Effector memory CD4-positive, alpha-beta T cell (primary cell): ENCODE measurements around the gene OVOL1.

ENCODE experiments used
- DNase-seq, 3 donors: peaks; one replicate each; pipeline ENCODE4 v3.0.0-alpha.2; 2020
- H3K27ac ChIP-seq: 2 replicates; pipeline ENCODE4 v1.7.0; 2013; ENCODE audit warnings: mild to moderate bottlenecking, low read length, moderate library complexity; ENCODE audit not compliant: insufficient read depth, poor library complexity, severe bottlenecking
- H3K27me3 ChIP-seq: replicated peaks from 2 replicates; pipeline ENCODE4 v1.7.0; 2013; ENCODE audit warnings: mild to moderate bottlenecking, low read length; ENCODE audit not compliant: insufficient read depth, control insufficient read depth, poor library complexity, severe bottlenecking
- H3K36me3 ChIP-seq: 2 replicates; pipeline ENCODE4 v1.7.0; 2013; ENCODE audit warnings: mild to moderate bottlenecking, low read length, moderate library complexity; ENCODE audit not compliant: control insufficient read depth, insufficient read depth
- H3K4me1 ChIP-seq: 2 replicates; pipeline ENCODE4 v1.7.0; 2013; ENCODE audit warnings: low read length, mild to moderate bottlenecking; ENCODE audit not compliant: control insufficient read depth, insufficient read depth, poor library complexity, severe bottlenecking
- H3K4me3 ChIP-seq: 2 replicates; pipeline ENCODE4 v1.7.0; 2013; ENCODE audit warnings: low read length, low read depth, mild to moderate bottlenecking; ENCODE audit not compliant: insufficient read depth, poor library complexity, severe bottlenecking
- H3K9me3 ChIP-seq: 2 replicates; pipeline ENCODE4 v1.7.0; 2013; ENCODE audit warnings: mild to moderate bottlenecking, low read length, moderate library complexity; ENCODE audit not compliant: control insufficient read depth

The OVOL1 gene

GRCh38 chr11:65777241-65777640 lies 9.6 kb upstream of the OVOL1 start:
- Histone ChIP-seq H3K27ac (no peak overlapping the region), H3K4me3 (no peak overlapping the region), H3K4me1 (peaks cover 19% of the 10 kb centered on the region), H3K27me3 (no peaks in the 10 kb centered on the region), H3K9me3 (no peaks in the 10 kb centered on the region), H3K36me3 (peaks cover 17% of the 10 kb centered on the region)
- DNase-seq = no peak

- DNase-seq = no peak
- Histone ChIP-seq H3K36me3 (peaks cover 17% of the 10 kb centered on the region), H3K4me3 (no peak overlapping the region), H3K27me3 (no peaks in the 10 kb centered on the region), H3K27ac (no peak overlapping the region), H3K9me3 (no peaks in the 10 kb centered on the region), H3K4me1 (peaks cover 19% of the 10 kb centered on the region)
Observed at GRCh38 chr11:65777821-65778361, 9.0 kb upstream of the OVOL1 start.

- Histone ChIP-seq H3K4me1 (peaks cover 19% of the 10 kb centered on the region), H3K9me3 (no peaks in the 10 kb centered on the region), H3K4me3 (no peak overlapping the region), H3K36me3 (peaks cover 17% of the 10 kb centered on the region), H3K27me3 (no peaks in the 10 kb centered on the region), H3K27ac (no peak overlapping the region)
- no peak for DNase-seq
Observed at GRCh38 chr11:65778431-65778900, 8.4 kb upstream of the OVOL1 start.

GRCh38 chr11:65778901-65779668 lies 7.8 kb upstream of the OVOL1 start:
- H3K27me3 ChIP-seq = no peaks in the 10 kb centered on the region
- no peak overlapping the region for H3K4me3 ChIP-seq
- peaks cover 17% of the 10 kb centered on the region for H3K36me3 ChIP-seq
- no peaks in the 10 kb centered on the region for H3K9me3 ChIP-seq
- H3K27ac ChIP-seq = no peak overlapping the region
- peaks cover 19% of the 10 kb centered on the region for H3K4me1 ChIP-seq
- no peak for DNase-seq

- Histone ChIP-seq H3K27me3 (no peaks in the 10 kb centered on the region), H3K4me1 (peaks cover 19% of the 10 kb centered on the region), H3K36me3 (peaks cover 17% of the 10 kb centered on the region), H3K27ac (peak overlapping the region; percentile 61), H3K9me3 (no peaks in the 10 kb centered on the region), H3K4me3 (peak overlapping the region; percentile 81)
- no peak for DNase-seq
Observed at GRCh38 chr11:65779669-65779918, 7.3 kb upstream of the OVOL1 start.

DNA sequence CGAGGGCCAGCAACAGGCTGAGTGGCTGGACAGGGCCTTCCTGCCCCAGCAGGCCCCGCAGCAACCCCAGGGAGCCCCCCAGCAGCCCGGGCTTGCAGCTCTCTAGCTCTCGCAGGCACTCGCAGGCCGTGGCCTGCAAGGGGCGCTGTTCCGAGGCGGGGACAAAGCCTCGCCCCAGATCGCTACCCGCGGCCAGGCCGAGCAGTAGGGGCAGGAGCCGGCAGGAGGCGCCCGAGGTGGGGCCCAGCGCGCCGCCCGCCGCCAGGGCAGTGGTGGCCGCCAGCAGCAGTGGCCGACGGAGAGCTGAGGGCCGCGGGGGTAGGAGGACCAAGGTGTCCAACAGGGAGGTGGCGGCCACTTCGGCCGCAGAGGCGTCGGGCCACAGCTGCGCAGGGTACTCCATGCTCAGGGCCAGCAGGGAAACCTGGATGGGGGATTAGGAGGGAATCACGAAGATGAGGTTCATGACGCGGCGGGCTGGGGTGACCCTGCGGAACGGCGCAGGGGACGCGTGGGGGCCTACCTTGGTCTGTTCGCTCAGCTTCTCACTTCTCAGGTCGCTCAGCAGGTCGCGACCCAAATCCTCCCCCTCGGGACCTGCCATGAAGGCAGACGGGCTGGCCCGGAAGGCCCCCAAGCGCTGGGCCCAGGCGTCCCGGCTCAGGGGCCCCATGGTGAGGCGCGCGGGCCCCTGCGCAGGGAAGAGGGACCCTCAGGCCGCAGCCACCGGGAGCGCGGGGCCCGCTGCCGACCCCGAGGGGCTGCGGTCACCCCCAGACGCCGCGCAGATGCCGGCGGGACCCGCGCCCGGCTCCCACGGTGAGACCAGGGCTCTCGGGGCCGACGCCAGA lies 6.7 kb upstream of the OVOL1 start:
- Histone ChIP-seq H3K4me1 (peaks cover 21% of the 10 kb centered on the region), H3K9me3 (no peaks in the 10 kb centered on the region), H3K27me3 (no peaks in the 10 kb centered on the region), H3K4me3 (peak overlapping the region; percentile 81), H3K36me3 (peaks cover 17% of the 10 kb centered on the region), H3K27ac (peak overlapping the region; percentile 61)
- peak; percentile 52 to 59 (median 56) for DNase-seq

DNA sequence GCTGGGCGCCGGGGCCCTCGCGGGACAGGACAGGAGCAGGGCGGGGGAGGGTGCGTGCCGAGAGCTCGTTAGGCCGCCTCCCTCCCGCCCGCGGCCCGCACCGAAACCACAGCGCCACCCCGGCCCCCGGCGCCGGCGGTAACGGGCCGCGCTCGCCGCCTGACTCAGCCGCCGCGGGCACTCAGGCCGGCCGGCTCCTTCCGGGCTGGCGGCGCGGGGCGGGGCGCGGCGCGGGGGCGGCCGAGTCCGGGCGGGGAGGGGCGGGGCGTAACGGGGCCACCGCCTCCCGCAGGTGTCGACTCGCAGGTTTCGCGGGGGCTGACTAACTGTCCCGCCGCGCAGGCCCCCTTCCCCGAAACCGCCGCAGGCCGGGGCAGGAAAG lies 6.1 kb upstream of the OVOL1 start, which contains the start of gene AP5B1:
Gene AP5B1, minus strand, starts transcription at position 207 of the 382 bp plus-strand sequence. CDS start 385 bp downstream, outside the sequence.
- Histone ChIP-seq H3K36me3 (peaks cover 17% of the 10 kb centered on the region), H3K4me3 (peak within 1 kb of the TSS; percentile 81), H3K27ac (peak within 1 kb of the TSS; percentile 61), H3K4me1 (peaks cover 27% of the 10 kb centered on the region), H3K9me3 (no peaks in the 10 kb centered on the region), H3K27me3 (no peaks in the 10 kb centered on the region)
- DNase-seq = peak; percentile 67 to 75 (median 70)

- Histone ChIP-seq H3K4me3 (peak overlapping the region; percentile 49), H3K36me3 (peaks cover 17% of the 10 kb centered on the region), H3K27me3 (peaks cover 6% of the 10 kb centered on the region), H3K9me3 (no peaks in the 10 kb centered on the region), H3K4me1 (peaks cover 33% of the 10 kb centered on the region), H3K27ac (no peak overlapping the region)
- DNase-seq = no peak
Observed at GRCh38 chr11:65781152-65781961, 5.5 kb upstream of the OVOL1 start.

DNA sequence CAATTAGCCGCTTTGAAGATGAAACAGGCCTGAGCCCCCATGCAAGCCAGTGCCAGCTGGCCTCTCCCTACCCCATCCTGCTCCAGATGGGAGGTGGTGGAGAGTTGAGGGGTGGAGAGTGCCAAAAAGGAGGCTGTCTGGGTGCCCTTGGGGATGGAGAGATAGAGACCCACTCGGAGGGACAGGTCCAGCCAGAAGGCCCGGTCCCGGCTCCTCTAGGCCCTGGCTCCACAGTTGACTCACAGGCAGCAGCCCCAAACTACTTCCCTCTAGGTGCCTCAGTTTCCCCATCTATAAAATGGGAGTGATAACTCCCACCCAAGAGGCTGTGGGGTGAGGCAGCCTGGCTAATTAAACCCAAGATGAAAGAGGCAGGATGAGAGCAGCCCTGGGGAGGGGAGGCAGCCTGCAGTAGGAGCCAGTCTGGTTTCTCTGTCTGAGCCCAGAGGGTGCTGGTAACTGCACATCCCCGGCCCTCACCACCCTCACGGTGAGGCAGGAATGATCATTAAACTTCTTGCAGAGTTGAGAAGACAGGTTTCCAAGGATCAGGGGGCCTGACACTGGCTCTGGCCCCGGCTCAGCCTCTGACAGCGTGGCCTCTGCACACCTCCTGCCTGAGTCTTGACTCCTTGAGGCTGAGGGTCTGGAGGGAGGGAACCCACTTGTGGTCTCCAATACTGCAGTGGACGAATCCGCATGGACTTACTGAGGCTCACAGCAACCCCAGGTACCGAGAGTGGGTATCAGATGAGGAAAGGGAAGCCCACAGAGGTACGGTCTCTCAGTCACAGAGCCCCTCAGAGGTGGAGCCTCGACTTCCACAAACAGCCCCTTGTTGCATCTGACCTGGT lies 4.7 kb upstream of the OVOL1 start:
- Histone ChIP-seq H3K27ac (no peak overlapping the region), H3K27me3 (peaks cover 8% of the 10 kb centered on the region), H3K4me3 (no peak overlapping the region), H3K9me3 (no peaks in the 10 kb centered on the region), H3K36me3 (peaks cover 17% of the 10 kb centered on the region), H3K4me1 (peaks cover 34% of the 10 kb centered on the region)
- DNase-seq = no peak
